HG03565 (cell line): ENCODE data around the gene CDK9.
"Not testable (repeated sequence)": the region's sequence is repeated elsewhere in the genome, so short reads cannot be mapped to it uniquely, and the experiment has no call there.

Experiments used
- ATAC-seq: cut with Tn5 transposase; IDR thresholded peaks from one replicate; pipeline ENCODE4 v1.9.1; 2021; ENCODE audit warnings: mild to moderate bottlenecking, moderate library complexity; ENCODE audit not compliant: unreplicated experiment

The CDK9 gene

DNA sequence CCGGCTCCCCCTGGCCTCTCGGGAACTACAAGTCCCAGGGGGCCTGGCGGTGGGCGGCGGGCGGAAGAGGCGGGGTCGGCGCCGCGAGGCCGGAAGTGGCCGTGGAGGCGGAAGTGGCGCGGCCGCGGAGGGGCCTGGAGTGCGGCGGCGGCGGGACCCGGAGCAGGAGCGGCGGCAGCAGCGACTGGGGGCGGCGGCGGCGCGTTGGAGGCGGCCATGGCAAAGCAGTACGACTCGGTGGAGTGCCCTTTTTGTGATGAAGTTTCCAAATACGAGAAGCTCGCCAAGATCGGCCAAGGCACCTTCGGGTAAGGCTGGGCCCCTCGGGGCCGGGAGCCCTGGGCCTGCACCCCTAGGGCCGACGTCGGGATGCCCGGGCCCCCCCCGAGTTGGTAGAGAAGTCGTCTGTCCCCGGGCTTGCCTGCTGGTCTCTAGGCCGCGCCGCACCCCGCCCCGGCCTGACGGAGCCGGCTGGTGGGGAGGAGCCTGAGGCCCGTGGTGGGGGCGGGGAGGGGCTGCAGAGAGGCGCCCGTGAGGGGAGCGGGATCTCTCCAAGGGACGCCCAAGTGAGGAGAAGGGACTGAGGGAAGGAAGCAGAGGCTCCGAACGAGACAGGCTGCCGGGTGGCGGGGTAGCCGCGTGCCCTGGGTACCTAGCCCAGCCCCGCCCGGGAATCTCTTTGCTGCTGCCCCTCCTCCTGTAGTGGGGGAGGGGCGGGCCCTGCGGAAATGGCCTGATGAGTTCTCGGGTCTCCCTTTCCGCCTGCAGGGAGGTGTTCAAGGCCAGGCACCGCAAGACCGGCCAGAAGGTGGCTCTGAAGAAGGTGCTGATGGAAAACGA is at the start of gene CDK9:
CDK9 (plus strand) TSS at position 102 of the 840 bp plus-strand sequence; CDS start at position 217, 115 bp downstream.
- peak; percentile 49 for ATAC-seq

DNA sequence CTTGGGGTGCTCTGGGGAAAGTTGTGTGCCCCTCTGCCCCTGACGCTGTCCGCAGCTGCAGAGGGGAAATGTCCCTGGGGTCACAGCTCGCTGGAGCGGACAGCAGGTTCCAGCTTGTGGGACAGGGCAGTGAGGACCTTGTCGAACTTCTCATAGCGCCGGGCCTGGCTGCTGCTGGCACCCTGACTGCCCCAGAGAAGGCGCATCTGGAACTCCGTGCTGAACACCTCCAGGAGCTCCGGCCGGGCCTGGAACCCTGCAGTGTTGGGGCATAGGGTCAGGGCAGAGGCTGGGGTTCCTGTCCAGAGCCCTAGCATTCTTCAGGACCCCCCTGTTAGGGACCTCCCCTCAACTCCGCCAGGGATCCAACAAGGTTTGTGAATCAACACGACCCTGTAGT is 47.2 kb upstream of the CDK9 start:
- ATAC-seq = no peak

DNA sequence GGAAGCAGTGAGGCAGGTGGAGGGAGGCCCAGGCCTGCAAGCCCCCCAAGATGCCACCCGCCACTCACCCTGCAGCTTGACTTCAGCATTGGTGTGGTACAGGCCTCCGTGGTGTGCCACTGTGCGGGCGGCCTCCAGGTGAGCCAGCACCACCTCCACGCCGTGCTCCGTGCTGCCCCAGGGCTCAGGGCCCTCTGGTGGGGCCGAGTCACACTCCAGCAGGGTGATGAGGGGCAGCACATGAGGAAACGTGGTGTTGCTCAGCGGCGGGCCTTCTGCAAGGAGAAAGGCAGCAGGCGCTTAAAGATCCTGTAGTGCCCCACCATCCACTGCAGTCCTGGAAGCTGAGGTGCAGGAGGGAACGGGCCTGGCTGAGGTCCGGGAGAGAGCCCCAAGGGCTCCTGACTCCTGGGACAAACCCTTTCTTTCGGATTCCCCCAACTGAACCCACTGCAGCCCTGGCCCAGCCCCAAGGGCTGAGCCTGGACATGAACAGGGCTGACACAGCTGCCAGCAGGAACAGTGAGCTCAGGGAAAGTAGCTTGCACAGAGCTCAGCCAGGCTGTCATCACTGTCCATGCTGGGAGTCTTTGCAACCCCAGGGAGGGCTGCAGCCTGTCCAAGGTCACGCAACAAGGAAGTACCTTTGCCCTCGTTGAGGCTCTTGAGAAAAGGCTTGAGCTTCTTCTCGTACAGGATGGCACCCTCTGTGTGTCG is 46.1 kb upstream of the CDK9 start:
- ATAC-seq = no peak

DNA sequence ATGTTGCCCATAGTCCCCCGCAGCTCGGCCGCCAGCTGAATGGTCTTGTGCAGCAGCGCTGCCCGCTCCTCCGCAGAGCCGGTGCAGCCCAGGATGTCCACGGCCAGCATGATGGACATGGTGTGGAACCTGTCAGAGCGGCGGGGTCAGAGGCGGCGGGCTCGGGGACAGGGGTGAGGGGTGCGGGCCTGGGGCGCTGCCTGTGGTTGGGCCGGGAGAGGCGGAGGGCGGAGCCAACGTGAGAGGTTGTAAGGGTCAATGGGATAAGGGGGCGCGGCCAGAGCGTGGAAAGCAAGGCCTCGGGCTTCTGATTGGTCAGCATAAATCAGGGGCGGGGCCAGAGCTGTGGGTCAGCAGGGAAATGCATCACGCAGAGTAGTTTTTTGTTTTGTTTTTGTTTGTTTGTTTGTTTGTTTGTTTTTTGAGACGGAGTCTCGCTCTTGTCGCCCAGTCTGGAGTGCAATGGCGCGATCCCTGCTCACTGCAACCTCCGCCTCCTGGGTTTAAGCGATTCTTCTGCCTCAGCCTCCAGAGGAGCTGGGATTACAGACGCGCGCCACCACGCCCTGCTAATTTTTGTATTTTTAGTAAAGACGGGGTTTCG is 43.9 kb upstream of the CDK9 start:
- ATAC-seq = no peak

DNA sequence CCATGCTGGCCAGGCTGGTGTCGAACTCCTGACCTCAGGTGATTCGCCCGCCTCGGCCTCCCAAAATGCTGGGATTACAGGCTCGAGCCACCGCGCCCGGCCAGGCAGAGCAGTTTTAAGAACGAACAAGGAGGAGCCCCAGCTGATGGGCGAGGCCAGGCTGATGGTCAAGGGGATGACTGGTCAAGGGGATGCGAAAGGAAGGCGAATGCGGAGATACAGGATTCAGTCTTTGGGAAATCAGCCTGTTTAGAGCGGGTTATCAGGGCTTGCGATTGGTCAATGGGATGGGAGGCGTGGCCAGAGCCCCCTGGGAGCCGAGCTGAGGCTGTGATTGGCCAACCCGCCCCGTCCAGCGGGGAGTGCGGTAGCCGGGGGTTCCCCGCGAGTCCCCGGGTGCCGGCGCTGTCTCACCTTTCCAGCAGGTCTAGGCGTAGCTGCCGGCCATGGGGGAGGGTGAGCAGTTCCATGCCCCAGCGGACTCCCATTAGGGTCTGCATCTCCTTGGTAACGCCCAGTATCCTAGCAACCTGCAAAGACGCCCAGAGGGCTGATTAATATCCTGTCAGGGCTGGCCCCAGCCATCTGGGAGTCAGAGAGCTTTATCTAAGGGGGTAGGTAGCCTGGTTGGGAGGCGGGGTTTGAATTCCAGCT is 43.3 kb upstream of the CDK9 start:
- no peak for ATAC-seq

DNA sequence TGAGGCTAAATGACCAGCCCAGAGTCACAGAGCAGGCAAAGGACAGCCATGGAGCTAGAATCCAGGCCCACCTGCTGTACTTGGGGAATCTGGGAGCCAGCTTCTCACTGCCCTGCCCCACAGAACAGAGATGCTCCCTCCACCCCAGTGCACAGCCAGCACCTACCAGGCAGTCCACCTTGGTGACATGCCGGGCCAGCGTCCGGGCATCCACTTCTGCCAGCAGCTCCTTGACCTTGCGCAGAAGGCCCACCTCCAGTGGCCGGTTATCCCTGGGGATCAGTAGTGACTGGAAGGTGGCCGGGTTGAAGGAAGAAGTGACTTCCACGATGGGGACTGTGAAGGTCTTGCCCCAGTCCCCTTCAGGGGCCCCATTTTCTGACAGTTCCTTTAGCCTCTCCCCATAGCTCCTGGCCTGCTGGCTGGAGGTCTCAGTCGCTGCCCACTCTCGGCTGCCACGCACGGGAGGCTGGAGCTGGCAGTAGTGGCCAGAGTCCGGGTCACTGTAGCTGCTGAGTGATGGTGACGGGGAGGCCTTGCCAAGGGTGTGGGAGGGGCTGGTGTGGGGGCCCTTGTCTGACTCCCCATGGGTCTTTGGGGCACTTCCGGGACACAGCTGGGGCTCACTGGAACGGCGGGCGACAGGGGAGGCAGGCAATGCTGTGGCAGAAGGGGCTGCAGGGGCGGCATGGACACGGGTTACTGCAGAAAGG is 41.3 kb upstream of the CDK9 start:
- no peak for ATAC-seq

DNA sequence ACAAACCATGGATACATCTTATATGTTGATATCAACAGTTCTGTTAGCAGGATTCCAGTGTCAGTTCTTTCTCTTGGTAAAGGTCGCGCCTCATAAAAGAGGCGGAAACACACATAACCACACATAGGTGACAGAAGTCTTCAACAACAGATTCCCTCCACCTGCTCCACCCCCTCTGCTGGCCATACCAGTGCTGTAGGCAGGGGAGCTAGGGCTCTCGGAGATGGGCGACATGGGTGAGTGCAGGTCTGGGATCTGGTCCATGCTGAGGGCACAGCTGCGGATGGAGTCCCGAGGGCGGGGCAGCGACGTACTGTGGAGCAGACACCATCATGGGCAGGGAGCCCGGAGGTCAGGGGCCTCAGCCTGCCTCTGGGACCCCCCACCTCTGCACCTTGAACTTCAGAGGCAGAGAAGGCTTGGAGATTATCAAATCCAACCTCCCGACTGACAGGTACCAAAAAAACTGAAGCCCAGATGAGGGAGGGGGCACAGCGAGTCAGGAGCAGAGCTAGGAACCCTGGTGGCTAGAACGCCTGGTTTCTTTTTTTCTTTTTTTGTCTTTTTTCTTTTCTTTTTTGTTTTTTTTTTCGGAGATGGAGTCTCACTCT is 38.8 kb upstream of the CDK9 start:
- ATAC-seq = no peak

DNA sequence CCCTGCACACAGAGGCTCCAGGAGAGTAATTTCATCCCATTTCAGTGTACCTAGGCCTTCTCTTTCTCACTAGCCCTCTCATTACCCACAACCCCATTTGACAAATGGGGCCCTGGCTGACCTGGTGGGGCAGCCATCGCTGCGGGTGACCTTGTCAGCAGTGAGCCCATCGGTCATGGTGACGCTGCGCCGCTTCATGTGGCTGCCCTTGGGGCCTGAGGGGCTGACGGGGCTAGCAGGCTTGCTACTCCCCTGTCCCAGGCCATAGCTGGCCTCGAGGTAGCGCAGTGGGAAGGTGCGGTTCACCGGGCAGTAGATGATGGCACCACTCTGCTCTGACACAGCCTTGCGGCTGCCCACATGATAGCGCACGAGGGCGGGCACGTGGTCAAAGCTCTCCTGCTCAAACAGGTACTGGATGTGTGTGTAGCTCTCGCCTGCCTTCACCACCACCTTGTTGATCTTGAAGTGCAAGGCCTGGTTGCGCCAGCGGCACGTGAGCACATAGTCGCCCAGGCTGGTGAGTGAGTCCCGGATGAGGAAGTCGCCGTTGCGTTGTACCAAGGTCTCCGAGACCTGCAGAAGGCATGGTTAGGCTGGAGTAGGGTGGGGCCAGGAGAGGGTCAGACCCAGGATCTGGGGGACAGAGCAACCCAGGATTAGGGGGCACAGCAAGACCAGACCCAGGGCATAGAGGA is 36.6 kb upstream of the CDK9 start:
- ATAC-seq = no peak

DNA sequence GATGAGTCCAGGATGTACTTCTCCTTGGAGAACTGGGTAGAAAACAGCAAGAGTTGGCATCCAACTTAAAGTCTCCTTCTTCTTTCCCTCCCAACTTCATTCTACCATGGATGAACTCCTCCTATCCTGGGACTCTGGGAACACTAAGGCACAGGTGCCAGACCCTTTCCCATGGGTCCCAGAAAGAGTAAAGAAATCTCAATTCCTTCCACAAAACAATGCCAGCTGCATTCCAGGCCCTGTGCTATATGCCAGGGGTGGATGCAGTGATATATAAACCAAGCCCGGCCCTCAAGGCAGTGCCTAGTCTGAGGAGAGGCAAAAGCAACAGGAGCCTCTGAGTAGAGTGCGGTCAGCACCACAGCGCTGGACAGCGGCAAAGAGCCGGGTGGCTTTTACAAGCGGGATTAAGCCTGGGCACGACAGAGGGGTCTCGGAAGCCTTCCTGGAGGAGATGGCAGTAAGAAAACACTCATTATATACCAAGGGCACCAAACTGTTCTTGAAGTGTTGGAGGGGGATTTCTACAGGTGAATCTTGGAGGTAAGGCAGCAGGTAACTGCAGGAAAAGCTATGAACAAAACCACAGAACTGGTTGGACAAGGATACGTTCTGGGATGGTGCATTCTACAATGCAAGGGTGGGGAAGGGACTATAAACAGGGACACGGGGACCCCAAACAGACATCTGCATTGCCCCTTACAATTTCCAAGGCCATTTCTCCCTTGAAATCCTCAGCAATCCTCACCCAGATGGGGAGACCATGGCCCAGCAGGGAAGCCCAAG is 34.4 kb upstream of the CDK9 start:
- no peak for ATAC-seq

DNA sequence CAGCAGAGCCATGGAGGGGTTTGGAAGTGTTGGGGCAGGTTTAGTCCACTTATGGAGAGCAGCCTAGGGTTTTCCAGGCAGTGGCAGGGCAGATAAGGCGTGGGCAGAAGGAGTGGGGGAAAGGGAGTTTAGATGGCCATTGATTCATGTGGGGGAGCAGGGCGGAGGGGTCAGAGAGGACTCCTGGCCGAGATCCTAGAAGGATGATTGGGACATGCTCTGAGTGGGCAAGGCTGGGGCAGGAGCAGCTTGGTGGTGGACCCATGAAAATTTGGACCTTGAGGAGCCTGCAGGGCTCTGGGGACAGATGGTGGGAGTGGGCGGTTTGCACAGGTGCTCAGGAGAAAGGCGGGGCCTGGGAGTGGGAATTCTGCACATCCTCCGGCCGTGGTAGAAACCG is 32.7 kb upstream of the CDK9 start:
- ATAC-seq = no peak

DNA sequence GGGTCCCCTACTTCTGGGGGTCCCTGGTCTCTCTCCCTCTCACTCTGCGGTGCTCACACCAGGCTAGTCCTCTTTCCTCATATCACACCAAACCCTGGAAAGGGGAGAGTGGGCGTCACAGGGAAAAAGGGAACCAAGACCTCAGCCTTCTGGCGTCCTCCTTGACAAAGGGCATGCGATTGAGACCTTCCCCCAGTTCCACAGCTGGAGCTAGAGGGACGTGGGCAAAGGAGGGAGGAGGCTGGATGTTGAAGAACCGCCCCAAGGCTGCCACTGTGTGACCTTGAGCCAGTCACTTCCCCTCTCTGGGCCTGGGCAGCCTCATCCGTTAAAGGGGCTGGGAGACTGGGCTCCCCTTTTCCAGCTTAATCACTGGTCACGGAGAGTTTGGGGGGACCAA is 32.2 kb upstream of the CDK9 start:
- ATAC-seq = no peak

DNA sequence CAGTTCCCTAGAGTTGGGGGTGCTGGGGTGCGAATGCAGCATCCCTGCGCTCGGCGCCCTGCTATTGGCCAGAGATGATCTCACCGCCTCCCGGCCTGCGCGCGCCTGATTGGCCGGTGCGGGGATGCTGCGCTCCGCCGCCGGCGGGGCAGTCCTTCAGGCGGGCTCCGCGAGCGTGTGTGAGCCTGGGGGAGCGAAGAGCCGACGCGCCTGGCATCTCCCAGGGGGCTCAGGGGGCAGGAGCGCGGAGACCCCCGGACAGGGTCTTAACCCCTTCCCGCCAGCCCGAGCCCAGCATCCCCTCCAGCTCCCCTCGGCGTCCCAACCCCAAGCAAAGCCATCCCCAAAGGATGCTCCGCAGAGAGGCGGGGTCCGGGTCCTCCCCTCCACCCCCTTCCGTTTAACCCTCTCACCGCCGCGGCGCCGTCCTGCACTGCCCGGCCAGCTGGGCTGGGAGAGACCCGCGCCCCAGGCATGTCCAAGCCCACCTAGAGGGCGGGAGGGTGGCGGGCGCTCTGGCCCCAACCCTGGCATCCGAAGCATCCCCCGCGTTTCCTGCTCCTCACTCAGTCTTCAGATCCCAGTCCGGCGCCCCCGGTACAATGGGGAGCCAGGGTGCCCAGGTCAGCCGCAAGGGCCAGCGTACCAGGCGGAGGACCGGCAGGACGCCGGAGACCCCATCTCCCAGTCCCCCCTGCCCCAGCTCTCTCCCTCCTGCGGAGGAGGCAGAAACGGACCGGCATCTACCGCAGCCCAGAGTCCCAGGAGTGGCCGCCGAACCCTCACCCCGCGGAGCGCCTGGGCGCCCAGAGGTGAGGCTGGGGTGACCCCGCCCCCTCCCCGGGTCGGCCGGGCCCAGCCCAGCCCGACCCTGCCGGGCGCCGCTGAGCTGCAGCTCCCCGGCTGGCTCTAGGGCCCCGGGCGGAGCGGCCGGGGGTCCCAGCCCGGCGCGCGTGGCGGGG is 31.5 kb upstream of the CDK9 start:
- ATAC-seq = no peak

DNA sequence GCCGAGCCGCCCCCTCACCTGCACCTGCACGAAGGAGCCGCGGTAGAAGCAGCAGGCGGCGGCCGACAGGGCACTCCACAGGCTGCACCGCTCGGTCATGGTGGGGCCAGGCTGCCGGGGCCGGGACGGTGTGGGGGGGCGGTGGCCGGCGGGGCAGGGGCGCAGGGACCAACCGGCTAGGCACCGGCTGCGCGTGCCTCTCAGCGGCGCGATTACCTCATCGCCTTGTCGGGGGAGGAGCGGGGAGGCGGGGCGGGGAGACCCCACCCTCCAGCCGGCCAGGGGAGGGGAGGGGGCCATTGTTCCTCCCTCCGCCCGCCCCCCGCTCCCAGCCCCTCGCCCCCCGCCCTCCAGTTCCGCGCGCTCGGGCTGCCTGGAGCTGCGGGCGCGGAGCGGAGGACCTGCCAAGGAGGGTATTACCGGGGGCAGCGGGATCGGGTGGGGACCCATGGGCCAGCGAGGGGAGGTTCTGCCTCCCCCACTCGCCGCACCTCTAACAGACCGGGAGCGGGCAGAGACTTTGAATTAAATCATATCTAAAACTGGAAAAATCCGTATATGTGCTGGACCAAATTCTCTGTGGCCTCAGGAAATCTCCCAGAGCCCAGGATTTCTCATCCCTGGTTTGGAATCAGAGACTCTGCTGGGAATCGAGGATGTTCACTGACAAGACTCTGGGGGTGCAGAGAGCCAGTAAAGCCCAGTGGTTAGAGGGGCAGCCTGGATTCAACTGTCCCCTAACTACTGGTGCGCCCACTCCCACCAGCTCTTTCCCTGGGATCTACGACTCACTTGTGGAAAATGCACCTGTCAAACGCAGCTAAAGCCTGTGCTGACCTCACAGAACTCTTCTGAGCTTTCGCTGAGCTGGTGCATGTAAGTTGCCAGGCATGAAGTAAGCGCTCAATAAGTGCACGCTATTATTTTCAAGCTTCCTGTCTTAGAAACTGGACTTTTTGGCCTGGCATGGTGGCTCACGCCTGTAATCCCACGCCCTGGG is 30.5 kb upstream of the CDK9 start:
- no peak for ATAC-seq

DNA sequence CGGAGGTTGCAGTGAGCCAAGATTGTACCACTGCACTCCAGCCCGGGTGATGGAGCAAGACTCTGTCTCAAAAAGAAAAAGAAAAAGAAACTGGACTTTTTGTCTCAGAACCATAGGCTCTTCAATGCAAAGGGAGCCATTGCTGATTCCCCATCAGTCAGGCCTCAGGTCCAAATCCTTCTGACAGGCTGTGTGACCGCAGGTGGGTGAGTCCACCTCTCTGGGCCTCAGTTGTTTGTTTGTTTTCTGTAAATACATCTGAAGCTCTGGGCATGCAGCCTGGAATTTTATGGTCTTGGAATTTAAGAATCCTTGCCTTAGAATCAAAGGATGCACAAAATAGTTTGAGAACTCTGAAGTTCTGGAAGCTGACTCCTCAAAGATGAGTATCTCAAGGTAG is 29.6 kb upstream of the CDK9 start:
- no peak for ATAC-seq

DNA sequence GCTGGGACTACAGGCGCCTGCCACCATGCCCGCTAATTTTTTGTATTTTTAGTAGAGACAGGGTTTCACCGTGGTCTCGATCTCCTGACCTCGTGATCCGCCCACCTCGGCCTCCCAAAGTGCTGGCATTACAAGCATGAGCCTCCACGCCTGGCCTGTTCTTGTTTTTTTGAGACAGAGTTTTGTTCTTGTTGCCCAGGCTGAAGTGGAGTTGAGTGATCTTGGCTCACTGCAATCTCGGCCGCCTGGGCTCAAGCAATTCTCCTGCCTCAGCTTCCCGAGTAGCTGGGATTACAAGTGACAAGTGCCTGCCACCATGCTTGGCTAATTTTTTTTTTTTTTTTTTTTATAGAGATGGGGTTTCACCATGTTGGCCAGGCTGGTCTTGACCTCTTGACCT is 29.1 kb upstream of the CDK9 start:
- not testable (repeated sequence) for ATAC-seq

DNA sequence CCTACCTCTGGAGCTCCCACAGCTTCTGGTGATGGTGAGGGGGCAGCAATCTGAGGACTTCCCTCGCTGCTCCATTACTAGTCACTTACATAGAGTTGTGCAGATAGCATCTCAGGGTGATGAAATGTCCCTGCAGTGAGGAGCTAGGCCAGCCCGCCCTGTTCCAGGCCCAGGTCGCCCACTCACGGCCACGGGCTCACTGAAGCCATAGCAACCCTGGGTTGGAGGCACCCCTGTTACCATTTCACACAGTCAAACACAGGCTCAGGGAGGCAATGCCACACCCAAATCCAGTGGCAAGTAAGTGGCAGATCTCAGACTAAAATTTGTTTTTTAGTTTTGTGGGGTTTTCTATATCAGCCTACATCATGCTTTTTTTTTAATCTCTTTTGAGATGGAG is 27.0 kb upstream of the CDK9 start:
- no peak for ATAC-seq

DNA sequence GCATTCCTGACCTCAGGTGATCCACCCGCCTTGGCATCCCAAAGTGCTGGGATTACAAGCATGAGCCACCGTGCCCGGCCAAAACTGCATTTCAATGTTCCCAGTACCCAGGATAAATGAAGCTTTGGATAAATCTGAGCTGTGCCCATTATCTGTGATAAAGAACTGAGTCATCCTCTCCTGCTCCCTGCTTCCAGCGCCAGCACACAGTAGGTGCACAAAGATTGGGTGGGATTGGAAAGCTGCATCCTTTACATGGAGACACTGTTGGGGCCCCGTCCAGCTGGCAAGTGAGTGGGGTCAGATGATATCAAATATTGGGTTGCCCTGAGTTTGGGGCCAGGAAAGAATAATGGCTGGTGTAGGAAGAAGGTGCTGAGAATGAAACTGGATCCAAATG is 24.8 kb upstream of the CDK9 start:
- ATAC-seq = no peak
